Lower leg skin (tissue), 3 donors: ENCODE data around the gene AGO1.

Experiments
- POLR2A ChIP-seq, 2 donors: fragments of 450-650 bp; IDR thresholded peaks; one replicate each; pipeline ENCODE4 v1.6.1; 2016 to 2017; ENCODE audit warnings: antibody characterized with exemption in 2 of 2, mild to moderate bottlenecking in 1 of 2, moderate library complexity in 1 of 2
- TF ChIP-seq, protein P1 (sequence below), 3 donors: fragments of 450-650 bp; IDR thresholded peaks; one replicate each; pipeline ENCODE4 v1.5.1; 2016; ENCODE audit warnings: antibody characterized with exemption in 3 of 3, mild to moderate bottlenecking in 3 of 3, moderate library complexity in 2 of 3

DNA sequence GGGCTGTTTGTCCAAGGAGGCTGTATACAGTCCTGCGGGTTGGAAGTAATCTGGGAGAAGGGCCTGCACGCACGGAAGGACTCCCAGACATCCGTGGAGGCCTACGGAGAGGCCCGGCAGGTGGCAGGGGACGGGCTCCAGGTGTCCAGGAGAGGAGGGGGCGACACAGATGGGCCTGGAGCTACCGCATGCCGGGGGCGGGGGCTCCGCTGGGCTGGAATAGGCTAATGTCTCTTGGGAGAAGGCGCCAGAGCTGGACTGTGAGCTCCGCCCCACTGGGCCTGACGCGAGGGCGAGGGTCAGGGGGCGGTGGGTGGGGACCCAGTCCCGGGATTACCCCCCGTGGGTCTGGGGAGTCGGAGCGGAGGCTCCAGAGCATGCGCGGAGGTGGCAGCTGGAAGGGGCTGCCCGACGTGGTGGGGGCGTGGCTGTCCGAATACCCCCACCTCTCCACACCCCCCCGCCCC is 659 bp downstream of the AGO1 start:
- TF ChIP-seq, protein P1, sequence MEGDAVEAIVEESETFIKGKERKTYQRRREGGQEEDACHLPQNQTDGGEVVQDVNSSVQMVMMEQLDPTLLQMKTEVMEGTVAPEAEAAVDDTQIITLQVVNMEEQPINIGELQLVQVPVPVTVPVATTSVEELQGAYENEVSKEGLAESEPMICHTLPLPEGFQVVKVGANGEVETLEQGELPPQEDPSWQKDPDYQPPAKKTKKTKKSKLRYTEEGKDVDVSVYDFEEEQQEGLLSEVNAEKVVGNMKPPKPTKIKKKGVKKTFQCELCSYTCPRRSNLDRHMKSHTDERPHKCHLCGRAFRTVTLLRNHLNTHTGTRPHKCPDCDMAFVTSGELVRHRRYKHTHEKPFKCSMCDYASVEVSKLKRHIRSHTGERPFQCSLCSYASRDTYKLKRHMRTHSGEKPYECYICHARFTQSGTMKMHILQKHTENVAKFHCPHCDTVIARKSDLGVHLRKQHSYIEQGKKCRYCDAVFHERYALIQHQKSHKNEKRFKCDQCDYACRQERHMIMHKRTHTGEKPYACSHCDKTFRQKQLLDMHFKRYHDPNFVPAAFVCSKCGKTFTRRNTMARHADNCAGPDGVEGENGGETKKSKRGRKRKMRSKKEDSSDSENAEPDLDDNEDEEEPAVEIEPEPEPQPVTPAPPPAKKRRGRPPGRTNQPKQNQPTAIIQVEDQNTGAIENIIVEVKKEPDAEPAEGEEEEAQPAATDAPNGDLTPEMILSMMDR (IDR thresholded peaks at IDR 0.05), result no peak
- no peak for TF ChIP-seq POLR2A (IDR thresholded peaks at IDR 0.05)
